ENCODE results near the gene HPSE2.
"Not testable (repeated sequence)": the region's sequence is repeated elsewhere in the genome, so short reads cannot be mapped to it uniquely, and the experiment has no call there.

The HPSE2 gene

GRCh38 chr10:99161165-99161564, 74.5 kb downstream of the HPSE2 start:
- no peak for DNase-seq (ENCODE audit: low spot score)

- DNase-seq (ENCODE audit: low spot score) = no peak
These were observed 92.0 kb downstream of the HPSE2 start for GRCh38 chr10:99143651-99144050.

GRCh38 chr10:99143011-99143410, 92.6 kb downstream of the HPSE2 start:
- DNase-seq (ENCODE audit: low spot score) = no peak

DNA sequence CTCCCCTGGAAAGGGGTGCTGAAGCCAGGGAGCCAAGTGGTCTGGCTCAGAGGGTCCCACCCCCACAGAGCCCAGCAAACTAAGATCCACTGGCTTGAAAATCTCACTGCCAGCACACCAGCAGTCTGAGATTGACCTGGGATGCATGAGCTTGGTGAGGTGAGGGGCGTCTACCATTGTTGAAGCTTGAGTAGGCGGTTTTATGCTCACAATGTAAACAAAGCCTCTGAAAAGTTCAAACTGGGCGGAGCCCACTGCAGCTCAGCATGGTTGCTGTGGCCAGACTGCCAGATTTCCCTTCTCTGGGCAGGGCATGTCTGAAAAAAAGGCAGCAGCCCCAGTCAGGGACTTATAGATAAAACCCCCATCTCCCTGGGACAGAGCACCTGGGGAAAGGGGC, 102.8 kb downstream of the HPSE2 start:
- not testable (repeated sequence) for DNase-seq (ENCODE audit: low spot score)

- no peak for DNase-seq (ENCODE audit: low spot score)
These were observed 109.8 kb downstream of the HPSE2 start for GRCh38 chr10:99125879-99126278.

GRCh38 chr10:99124376-99124775, 111.3 kb downstream of the HPSE2 start:
- no peak for DNase-seq (ENCODE audit: low spot score)

DNA sequence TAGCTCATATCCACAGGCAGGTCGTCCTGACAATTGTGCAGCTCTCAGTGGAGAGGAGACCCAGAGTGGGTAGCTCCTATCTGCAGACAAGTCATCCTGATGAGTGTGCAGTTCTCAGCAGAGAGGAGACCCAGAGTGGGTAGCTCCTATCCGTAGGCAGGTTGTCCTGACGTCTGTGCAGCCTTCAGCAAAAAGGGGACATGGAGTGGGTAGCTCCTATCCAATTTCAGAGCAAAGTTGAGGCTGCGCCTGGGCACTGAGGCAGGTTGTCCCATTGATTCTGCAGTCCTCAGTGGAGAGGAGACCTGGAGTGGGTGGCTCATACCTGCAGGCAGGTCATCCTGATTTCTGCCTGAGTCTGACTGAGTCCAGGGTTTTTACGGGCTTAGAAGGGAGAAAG, 111.8 kb downstream of the HPSE2 start:
- DNase-seq (ENCODE audit: low spot score) = no peak

DNA sequence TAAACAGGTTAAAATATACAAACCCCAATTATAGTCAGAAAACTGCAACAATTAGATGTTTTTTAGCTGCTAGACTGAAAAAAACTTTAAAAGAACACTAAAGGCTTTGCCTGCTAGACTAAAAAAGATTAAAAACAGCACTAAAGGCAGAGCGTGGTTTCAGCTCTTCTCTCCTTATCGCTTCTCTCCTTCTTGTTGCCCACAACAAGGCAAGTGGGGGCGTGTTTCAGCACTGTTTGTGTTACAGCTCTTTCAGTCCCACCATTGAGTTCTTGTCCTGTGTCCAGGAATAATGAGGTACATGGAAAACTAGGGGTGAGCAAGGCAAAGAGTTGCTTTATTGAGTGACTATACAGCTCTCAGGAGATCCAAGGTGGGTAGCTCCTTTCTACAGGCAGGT, 112.3 kb downstream of the HPSE2 start:
- no peak for DNase-seq (ENCODE audit: low spot score)

GRCh38 chr10:99119258-99119748, 116.3 kb downstream of the HPSE2 start:
- no peak for DNase-seq (ENCODE audit: low spot score)

GRCh38 chr10:99115703-99116102, 119.9 kb downstream of the HPSE2 start:
- no peak for DNase-seq (ENCODE audit: low spot score)

DNA sequence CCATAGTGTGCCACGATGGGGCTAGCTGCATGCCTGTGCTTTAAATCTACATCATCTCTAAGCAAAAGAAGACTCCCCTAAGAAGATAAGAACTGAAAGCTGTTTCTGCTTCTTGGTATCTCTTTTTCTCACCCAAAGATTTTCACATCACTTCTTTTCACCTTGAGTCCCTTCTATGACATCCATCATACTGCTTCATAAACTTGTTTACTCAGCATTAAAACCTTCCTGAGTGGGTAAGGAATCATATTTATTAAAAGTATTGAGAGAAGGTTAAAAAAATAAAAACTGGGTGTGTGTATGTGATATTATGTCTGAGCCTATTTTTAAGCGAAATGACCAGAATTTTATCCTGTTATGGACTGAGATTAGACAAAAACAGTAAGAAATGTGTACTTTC, 150.3 kb downstream of the HPSE2 start:
- DNase-seq (ENCODE audit: low spot score) = no peak

DNA sequence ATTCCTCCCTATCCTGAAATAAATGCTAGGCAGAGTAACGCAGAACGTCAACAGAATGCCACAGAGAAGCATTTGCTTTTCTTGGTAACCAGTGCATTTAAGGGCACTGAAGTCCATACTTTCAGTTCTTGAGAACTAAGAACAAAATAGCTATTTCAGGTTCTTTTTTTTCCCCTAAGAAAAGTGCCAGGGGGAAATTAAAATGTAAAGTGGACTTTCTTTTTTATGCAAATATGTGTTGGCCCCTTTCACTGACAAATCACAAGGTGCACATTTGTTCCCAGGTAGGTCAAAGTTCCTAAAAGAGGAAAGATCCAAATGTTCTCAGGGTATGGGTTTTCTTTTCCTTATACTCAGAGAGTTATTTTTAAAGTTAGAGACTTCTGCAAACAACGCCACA, 151.5 kb downstream of the HPSE2 start:
- DNase-seq (ENCODE audit: low spot score) = peak; percentile 52

GRCh38 chr10:99080275-99080945, 155.2 kb downstream of the HPSE2 start:
- DNase-seq (ENCODE audit: low spot score) = no peak

DNA sequence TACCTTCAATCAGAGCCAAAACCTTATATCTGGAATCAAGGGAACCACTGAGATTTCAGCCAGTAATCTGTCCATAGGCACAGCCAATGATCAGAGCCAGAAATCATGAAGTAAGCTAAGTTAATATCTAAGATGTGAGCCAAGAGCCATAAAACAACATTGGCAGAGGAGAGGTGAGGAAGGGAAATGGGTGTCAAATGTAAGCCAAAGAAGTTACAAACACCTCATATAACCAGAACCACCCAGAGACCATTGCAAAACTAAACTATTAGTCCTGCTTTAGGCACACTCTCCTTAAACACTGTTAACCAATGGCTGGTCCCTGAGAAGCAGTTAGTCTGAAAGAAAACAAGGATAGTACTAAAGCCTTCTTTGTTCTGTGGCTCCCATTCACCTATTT, 173.1 kb downstream of the HPSE2 start:
- DNase-seq (ENCODE audit: low spot score) = no peak

- DNase-seq (ENCODE audit: low spot score) = no peak
These were observed 176.9 kb downstream of the HPSE2 start for GRCh38 chr10:99058762-99059161.

DNA sequence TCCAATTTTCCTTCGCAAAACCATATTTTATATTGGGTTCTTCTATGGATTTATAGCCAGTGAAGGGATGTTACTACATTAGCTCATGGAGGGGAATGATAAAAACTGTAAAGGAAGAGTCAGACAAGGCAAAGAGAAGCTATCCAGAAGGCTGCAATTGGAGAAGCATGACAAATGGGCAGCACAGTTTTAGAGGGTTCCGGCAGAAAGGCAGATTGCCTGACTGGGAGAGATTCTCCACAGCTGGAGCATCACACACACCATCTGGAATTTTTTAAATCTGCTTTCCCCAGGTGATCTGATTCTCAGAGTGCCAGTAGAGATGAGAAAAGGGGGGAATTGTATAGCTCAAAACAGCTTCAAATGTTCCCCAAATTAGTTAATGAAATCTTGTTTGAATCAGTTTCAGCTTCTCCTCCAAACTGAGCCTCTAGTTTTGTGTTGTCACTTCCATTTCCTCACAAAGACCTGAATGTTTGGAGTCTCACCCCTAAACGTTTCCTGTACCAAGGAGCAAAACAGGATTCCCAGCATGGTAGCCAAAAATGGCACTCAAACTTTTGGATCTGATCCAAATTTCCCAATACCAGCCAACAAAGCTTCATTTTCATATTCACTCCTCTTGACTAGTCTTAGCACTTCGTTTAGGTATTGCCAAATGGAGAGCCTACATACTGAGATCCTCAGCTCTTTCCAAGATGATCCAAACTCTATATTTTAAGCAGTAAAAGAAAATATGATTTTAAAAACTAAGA, 177.5 kb downstream of the HPSE2 start:
- DNase-seq (ENCODE audit: low spot score) = no peak

- no peak for DNase-seq (ENCODE audit: low spot score)
These were observed 190.0 kb downstream of the HPSE2 start for GRCh38 chr10:99045671-99046070.

- DNase-seq (ENCODE audit: low spot score) = no peak
These were observed 193.4 kb downstream of the HPSE2 start for GRCh38 chr10:99042051-99042771.

DNA sequence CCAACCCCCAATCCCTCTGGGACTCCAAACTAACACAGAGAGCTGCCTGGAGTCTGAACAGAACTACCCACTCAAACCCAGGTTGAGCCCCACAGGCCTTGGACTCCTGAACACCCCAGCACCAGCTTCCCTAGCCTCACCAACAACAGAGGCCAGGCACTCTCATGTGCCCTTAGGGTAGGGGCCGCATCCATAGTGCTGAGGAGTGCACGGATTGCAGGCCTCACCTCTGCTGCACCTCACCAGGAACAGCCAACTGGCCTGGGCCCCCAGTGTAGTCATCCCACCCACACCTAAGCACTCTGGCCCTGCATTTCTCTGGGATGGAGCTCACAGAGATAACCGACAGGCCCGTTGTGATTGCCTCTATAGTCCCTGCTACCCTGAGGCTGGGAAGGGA, 194.2 kb downstream of the HPSE2 start:
- no peak for DNase-seq (ENCODE audit: low spot score)

DNA sequence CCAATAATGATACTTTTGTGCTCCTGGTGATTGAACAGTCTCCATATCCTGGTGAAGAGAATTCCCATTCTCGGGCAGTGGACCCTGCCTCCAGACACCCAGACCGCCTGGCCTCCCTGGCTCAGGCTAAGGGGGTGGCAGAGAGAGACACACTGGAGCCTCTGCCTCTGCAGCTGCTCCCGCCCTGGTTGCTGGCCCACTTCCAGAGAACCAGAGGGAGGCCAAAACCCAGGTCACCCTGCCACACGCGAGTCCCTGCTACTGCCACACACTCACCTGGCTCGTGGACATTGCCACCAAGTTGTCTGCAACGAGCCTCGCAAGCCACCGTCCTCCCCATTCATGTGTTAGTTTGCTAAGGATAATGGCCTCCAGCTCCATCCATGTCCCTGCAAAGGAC, 221.8 kb downstream of the HPSE2 start:
- no peak for DNase-seq (ENCODE audit: low spot score)

DNA sequence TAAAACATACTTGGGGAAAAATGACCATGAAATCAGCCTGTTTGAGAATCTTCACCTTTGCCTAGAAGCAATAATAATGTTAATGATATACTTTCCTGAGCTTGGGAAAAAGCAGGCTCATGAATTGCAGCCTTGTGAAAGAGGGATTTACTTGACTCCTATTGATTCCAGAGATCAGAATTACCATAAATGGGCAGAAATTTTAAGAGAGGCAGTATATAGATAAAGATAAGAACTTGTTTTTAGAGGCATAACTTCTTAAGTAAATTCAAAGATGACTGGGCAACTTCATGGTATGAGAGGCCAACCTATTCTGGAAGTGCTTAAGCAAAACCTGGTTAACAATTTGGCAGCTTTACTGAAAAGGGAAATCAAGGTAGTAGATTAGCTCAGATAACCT, 225.4 kb downstream of the HPSE2 start:
- no peak for DNase-seq (ENCODE audit: low spot score)

GRCh38 chr10:99008054-99008453, 227.6 kb downstream of the HPSE2 start:
- DNase-seq (ENCODE audit: low spot score) = no peak

DNA sequence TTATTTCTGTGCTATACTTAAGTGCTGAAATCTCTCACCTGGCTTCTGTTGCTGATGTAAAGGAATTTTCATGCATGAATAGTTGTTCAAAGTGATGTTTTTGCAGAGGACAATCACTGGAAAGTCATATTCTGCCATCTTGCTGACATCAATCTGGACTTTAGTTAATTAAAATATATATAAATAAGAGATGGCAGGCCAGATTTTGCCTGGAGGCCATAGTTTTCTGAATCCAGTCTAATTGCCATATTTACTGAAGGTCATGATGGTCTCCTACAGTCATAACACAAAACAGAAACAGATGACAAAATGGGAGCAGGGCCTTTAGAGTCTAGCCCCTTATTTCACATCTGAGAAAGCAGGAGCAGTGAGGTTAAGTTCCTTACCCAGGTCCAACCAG, 228.2 kb downstream of the HPSE2 start:
- no peak for DNase-seq (ENCODE audit: low spot score)

Data from putamen (tissue), 1 donor.